DMS114 treated with DMSO at 0.1 percent for 48 hours (cell line): ENCODE results near the gene CAMK1G.

Experiments used
- DNase-seq: peaks from one replicate; lab custom pipeline; 2025; ENCODE audit not compliant: unreplicated experiment; lab: John Stamatoyannopoulos, UW

Gene CAMK1G

GRCh38 chr1:209583408-209583807 is at the start of gene CAMK1G:
Gene CAMK1G, plus strand, starts transcription at chr1:209583714. Its CDS starts 11,270 bp downstream, at chr1:209594984.
- no peak for DNase-seq

GRCh38 chr1:209534496-209535250 is 48.8 kb upstream of the CAMK1G start:
- no peak for DNase-seq

DNA sequence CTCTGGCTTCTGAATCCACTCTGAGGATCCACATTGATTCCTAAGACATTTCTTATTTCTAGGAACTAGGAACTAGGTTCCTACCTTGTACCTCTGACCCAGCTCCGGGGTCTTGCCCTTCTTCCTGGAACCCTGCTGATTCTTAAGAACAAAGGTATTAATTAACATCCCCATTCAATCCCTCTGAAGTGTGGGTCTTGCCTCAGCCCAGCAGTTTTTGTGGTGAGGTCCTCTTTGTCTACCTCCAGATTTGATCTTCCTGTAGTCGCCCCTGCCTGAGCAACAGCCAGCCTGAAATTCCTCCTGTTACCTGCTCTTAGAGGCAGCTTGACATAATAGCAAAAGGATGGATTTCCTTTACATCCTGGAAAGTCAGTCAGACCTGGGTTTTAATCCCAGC is 46.7 kb upstream of the CAMK1G start:
- DNase-seq = no peak

DNA sequence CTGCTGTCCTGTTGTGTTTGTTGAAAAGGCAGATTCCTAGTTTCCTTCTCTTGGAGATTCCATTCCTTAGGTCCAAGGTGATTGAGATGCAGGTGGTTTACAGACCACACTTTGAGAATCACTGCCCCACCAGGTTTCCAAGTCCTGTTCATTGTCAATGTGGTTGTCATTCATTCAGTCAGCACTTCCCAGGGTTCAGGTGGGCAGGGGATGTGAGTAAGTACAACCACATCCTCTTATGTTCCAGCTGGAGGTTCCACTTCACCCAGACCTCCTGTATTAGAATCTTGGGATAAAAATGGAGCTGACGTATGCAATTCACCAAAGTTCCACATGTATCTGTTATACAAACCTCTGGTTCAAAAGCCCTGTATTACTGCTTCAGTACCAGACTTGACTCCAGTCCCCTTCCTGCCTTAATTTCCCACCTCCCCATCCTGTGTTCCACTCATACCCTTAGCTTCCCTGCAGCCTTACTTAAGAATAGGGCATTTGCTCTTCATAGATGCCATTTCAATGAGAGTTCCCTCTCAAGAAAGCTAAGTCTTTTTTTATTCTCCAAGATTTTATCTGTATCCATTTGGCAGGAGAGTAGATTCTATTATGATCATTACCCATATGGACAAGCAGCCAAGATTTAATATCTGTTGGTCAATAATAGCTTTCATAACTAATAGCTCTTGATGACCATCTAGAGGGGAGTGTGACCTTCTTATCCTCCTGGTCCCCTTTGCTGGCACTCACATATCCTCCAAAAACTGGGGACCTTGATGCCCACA is 46.0 kb upstream of the CAMK1G start:
- DNase-seq = no peak

- DNase-seq = no peak
Observed at GRCh38 chr1:209539576-209539975, 43.9 kb upstream of the CAMK1G start.

GRCh38 chr1:209542585-209542984 is 40.9 kb upstream of the CAMK1G start:
- no peak for DNase-seq

- DNase-seq = no peak
Observed at GRCh38 chr1:209544098-209544497, 39.4 kb upstream of the CAMK1G start.

GRCh38 chr1:209545423-209545822 is 38.1 kb upstream of the CAMK1G start:
- no peak for DNase-seq

GRCh38 chr1:209546390-209547085 is 37.0 kb upstream of the CAMK1G start:
- DNase-seq = no peak

GRCh38 chr1:209547626-209548025 is 35.9 kb upstream of the CAMK1G start:
- DNase-seq = no peak

DNA sequence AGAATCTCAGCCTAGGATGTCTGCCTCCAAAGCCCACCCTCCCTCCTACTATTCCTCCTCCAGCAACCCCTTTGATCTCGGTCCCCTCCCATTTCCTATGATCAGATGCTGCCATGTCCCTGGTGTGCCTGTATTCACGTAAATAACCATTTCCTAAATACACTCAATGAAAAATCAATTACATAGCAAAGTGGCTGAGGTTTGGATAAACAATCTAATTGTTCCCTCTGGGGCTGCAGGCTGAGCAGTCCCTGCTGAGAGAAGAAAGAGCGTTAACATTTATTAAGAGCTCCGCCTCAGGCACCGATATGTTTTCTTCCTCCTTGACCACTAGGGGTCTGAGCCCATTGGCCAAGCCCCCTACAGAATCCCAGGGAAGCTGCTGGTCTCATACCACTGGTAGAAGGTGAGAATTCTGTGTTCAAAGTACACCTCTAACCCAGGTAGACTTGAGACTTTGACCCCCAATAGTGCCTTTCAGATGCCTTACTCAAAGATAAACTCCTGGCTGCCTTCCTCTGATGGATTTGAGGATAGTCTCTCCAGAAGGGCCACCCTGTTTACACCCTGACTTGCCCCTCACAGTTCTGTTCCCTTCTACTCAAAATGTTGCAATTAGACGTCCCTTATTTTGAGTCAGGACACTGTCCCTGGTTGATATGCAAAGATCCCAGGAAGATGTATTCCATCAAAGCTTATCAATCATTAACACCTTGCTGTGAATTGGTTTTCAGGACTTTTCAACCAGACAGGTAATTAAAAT is 33.9 kb upstream of the CAMK1G start:
- no peak for DNase-seq

GRCh38 chr1:209550519-209550918 is 33.0 kb upstream of the CAMK1G start:
- no peak for DNase-seq

DNA sequence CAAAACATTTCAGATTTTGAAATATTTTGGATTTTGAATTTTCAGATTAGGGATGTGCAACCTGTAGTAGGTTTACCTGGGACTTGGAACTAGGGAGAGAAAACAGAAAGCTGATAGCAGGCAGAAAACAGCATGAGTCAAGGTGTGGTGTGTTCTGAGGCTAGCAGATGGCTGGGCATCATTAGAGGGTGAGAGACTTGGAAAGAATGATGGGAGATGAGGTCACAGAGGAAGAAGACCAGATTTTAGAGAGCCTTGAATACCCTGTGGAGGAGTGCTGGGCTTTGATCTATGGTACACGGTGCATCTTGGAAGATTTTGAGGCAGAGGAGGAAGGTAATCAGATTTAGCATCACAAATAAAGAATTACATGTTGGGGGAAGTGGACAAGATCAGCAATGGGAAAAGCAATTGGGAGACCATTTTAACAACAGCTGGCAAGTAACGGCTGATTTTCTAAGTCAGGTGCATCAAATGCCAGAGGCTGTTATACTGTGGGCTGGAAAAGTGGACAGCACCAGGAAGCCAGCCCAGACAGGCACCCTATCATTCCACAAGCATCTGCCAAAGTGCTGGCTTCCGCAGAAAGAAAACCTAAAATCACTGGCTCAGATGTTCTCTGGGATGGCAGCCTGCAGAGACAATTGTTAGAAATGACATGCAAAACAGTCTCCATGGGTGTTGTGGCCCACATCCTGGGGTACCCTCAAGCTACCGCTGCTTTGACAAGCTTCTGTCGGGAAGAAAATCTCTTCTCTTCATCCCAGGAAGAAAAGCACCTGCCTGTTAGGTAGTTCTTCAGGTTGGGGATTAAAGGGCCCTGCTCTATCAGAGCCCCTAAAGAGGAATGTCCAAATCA is 30.9 kb upstream of the CAMK1G start:
- no peak for DNase-seq

DNA sequence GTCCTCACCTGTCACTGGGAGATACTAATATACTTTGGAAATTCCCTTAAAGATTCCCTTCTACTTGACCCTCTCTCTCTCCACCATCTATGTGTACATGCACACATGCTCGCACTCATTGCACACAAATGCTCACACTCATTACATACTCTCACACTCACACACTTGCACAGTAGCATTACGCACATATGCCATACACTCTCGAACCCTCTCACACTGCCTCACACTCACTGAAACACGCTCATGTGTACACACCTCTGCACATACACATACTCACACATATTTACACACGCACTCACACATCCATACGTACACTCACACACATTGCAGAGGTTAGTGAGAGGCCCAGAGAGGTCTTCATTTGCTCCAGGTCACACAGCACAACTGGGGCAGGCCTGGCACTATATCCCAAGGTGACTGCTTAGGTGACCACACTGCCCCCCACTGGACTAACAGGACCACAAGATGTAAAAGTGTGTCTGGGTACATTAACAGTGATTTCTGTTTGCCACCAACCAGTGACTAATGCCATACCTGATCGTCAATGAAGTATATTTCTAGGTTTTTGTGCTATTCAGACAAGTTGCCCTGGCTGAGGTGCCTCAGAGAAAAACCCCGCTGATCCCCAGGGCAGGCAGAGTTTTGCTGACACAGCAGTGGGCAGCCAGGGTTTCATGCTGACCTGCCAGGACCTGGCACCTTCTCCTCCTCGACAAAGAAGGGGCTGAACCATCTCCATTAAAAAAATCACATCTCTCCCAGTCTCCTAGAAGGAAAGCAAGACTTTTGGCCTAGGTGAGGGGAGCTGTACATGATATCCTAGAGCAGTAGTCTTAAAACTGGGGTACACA is 28.5 kb upstream of the CAMK1G start:
- DNase-seq = no peak

DNA sequence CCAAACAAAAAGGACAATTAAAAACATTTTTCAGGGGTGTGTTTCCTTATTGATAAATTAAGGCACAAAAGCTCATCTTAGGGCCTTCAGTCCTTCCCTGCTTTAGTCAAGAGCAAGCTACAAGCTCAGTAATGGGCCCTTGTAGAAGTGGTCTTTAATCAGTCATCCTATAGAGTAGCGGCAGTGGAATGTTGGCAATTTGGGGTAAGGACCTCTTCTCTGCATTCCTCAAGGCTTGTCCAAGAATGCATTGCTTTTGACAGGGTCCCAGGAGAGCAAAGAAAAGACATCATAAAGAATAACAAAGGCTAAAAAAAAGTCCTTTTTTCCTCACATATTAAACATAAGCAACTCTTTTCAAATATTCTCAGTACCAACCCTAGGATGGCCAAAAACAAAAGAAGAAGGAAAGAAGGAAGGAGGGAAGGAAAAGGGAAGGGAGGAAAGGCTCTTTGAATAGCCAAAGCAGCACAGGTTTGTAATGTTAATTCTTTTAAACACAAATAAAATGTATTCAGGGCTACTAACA is 27.3 kb upstream of the CAMK1G start:
- no peak for DNase-seq

GRCh38 chr1:209557221-209557620 is 26.3 kb upstream of the CAMK1G start:
- DNase-seq = no peak

DNA sequence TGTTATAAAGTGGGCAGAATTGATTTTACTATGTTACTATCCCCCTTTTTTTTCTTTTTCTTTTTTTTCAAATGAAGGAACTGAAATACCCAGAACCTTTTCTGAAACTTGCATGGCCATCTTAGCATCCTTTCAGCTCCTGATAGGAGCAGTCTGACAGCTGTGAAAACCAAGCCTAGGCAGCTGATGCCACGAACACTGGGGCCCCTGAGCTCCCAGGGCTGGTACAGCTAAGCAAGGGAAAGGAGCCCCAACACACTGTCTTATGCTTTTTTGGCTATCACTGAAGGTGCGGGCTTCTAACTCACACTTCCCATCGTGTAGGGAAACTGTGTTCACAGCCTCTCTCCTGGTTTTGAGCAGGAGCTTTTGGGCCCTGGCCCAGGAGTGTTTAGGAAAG is 23.0 kb upstream of the CAMK1G start:
- no peak for DNase-seq

GRCh38 chr1:209560952-209561351 is 22.6 kb upstream of the CAMK1G start:
- no peak for DNase-seq

DNA sequence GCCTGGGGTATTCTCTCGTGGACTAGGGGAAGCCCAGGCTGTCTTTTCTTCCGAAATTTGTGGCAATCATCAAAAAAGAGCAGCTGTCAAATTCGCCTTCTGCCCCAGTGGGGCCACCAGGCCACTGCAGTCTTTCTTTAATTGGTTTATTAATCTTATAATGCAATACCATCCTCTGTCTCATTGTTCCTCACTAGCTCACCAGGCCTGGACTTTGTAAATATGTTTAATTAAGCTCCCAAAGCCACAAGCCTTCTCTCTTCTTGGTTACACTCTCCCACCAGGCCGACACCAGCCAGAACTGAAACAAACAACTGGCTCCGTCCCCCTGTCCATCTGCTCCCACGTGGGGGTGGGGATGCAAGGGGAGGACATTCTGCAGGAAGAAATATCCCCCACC is 22.0 kb upstream of the CAMK1G start:
- DNase-seq = no peak
